MCF 10A (cell line): Measurements from ENCODE around the gene CBX7. TPM values are rescaled to one million over a fixed set of nuclear protein-coding genes. Genes with fewer than 3 reads are reported as not detected.
A peak's percentile ranks its signal among the peaks of the same experiment; 100 is the strongest.

Experiments
- BruUV-seq: library from RNA; stranded (reverse); fragments of 400-500 nt; replicated peaks from 2 replicates; lab custom pipeline; 2021; lab: Mats Ljungman, UMichigan
- CTCF ChIA-PET: fragments of 300-600 bp; sonication (Branson Sonifier 250); formaldehyde crosslinking; extraction: SDS; loops from one replicate; lab custom pipeline; 2021; ENCODE audit warnings: antibody characterized with exemption, inconsistent platforms; lab: Yijun Ruan, JAX
- POLR2A ChIA-PET: fragments of 300-600, 350-650 bp; sonication (Branson Sonifier 250); formaldehyde crosslinking; extraction: SDS; loops from one replicate; lab custom pipeline; 2020; ENCODE audit warnings: antibody characterized with exemption, inconsistent platforms; lab: Yijun Ruan, JAX
- DNase-seq: peaks from one replicate; pipeline ENCODE4 v3.0.0-alpha.2; 2018; ENCODE audit not compliant: unreplicated experiment
- H3K27ac Mint-ChIP-seq: one replicate; pipeline ENCODE4 v1.8.0; 2022; ENCODE audit warnings: mild to moderate bottlenecking, low read depth, mixed read lengths; ENCODE audit not compliant: unreplicated experiment
- H3K27me3 Mint-ChIP-seq: one replicate; pipeline ENCODE4 v1.8.0; 2022; ENCODE audit warnings: mixed read lengths; ENCODE audit not compliant: insufficient read depth, unreplicated experiment
- H3K36me3 Mint-ChIP-seq: one replicate; pipeline ENCODE4 v1.8.0; 2022; ENCODE audit warnings: mild to moderate bottlenecking, moderate library complexity, mixed read lengths; ENCODE audit not compliant: insufficient read depth, unreplicated experiment
- H3K4me1 Mint-ChIP-seq: one replicate; pipeline ENCODE4 v1.8.0; 2022; ENCODE audit warnings: mixed read lengths; ENCODE audit not compliant: insufficient read depth, unreplicated experiment
- H3K4me3 Mint-ChIP-seq: one replicate; pipeline ENCODE4 v1.8.0; 2022; ENCODE audit warnings: mild to moderate bottlenecking, moderate library complexity, mixed read lengths; ENCODE audit not compliant: unreplicated experiment
- H3K9me3 Mint-ChIP-seq: one replicate; pipeline ENCODE4 v1.8.0; 2022; ENCODE audit warnings: mixed read lengths; ENCODE audit not compliant: unreplicated experiment
- intact Hi-C: fragments of 100-400 bp; cut with micrococcal nuclease; formaldehyde crosslinking; loops from 2 replicates; pipeline ENCODE4 v1.14.1; 2022
- total RNA-seq: library from RNA; stranded (reverse); gene quantifications from 2 replicates; pipeline ENCODE4 v1.2.3, GENCODE V29; 2022
- TF ChIP-seq, protein P1 (sequence below): fragments of 200-600 bp; IDR thresholded peaks from one replicate; pipeline ENCODE4 v1.8.0; 2022; ENCODE audit warnings: antibody characterized with exemption, mild to moderate bottlenecking; ENCODE audit not compliant: unreplicated experiment

Gene CBX7
- total RNA-seq, 1 experiment from 2014 or later: 5.3 TPM

DNA sequence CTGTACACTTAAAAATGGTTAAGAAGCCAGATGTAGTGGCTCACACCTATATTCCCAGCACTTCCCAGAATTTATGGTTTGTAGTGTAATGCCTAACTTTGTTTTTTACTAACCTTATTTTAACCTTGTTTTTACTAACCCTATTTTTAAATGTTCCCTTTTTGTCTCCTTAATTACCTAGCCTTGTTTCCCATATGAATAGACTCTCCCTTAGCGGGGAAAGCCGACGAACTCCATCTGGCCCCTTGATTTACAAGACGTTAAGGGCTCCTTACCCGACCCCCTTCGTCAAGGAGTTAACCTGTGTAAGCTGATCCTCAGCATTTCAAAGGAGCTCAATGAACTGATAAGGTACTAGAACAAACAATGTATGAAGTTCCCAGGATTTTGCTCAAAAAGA lies 38.4 kb downstream of the CBX7 start:
- intact Hi-C loops: no loop called here

GRCh38 chr22:39110631-39111561 lies 41.6 kb downstream of the CBX7 start:
- peaks cover 9% of the 10 kb centered on the region for H3K4me1 Mint-ChIP-seq
- no peak overlapping the region for H3K4me3 Mint-ChIP-seq
- CTCF ChIA-PET: no interaction called here
- no peaks in the 10 kb centered on the region for H3K27me3 Mint-ChIP-seq
- BruUV-seq: no TSS peak
- no peaks in the 10 kb centered on the region for H3K36me3 Mint-ChIP-seq
- intact Hi-C loops: no loop called here
- POLR2A ChIA-PET: interaction anchor here (0.7 to 1.4 kb wide), 3 partner anchors 12 to 386 kb away, joined by 3 to 4 read pairs (median 3); partner anchors contain the start of gene APOBEC3H
- H3K9me3 Mint-ChIP-seq: no peaks in the 10 kb centered on the region
- peak; percentile 69 for DNase-seq
- TF ChIP-seq, protein P1, sequence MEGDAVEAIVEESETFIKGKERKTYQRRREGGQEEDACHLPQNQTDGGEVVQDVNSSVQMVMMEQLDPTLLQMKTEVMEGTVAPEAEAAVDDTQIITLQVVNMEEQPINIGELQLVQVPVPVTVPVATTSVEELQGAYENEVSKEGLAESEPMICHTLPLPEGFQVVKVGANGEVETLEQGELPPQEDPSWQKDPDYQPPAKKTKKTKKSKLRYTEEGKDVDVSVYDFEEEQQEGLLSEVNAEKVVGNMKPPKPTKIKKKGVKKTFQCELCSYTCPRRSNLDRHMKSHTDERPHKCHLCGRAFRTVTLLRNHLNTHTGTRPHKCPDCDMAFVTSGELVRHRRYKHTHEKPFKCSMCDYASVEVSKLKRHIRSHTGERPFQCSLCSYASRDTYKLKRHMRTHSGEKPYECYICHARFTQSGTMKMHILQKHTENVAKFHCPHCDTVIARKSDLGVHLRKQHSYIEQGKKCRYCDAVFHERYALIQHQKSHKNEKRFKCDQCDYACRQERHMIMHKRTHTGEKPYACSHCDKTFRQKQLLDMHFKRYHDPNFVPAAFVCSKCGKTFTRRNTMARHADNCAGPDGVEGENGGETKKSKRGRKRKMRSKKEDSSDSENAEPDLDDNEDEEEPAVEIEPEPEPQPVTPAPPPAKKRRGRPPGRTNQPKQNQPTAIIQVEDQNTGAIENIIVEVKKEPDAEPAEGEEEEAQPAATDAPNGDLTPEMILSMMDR: no peak
- no peak overlapping the region for H3K27ac Mint-ChIP-seq

More for the DNA sequence above, 38.4 kb downstream of the CBX7 start:
- Mint-ChIP-seq H3K9me3 (no peaks in the 10 kb centered on the region), H3K36me3 (no peaks in the 10 kb centered on the region), H3K4me1 (peaks cover 9% of the 10 kb centered on the region), H3K27me3 (no peaks in the 10 kb centered on the region), H3K27ac (no peak overlapping the region), H3K4me3 (no peak overlapping the region)
- CTCF ChIA-PET: interaction anchor here (0.7 to 1.5 kb wide), 3 partner anchors 22 to 244 kb away, joined by 3 to 6 read pairs (median 4); no protein-coding TSS in a partner anchor
- no peak for DNase-seq
- TF ChIP-seq, protein P1: no peak
- POLR2A ChIA-PET: interaction anchor here (0.6 to 0.8 kb wide), 2 partner anchors 39 to 963 kb away, joined by 3 read pairs; no protein-coding TSS in a partner anchor
- BruUV-seq: no TSS peak

- intact Hi-C loops: no loop called here
- peaks cover 9% of the 10 kb centered on the region for H3K4me1 Mint-ChIP-seq
- ChIA-PET CTCF (no interaction called here), POLR2A (interaction anchor here (0.7 to 1.0 kb wide), 2 partner anchors 12 to 1113 kb away, joined by 3 to 5 read pairs; partner anchors contain the start of gene APOBEC3H)
- H3K27me3 Mint-ChIP-seq: no peaks in the 10 kb centered on the region
- DNase-seq: no peak
- no peaks in the 10 kb centered on the region for H3K36me3 Mint-ChIP-seq
- TF ChIP-seq, protein P1: no peak
- H3K9me3 Mint-ChIP-seq: no peaks in the 10 kb centered on the region
- no peak overlapping the region for H3K4me3 Mint-ChIP-seq
- H3K27ac Mint-ChIP-seq: no peak overlapping the region
- BruUV-seq: no TSS peak
These were observed 43.1 kb downstream of the CBX7 start for GRCh38 chr22:39109361-39109760.

DNA sequence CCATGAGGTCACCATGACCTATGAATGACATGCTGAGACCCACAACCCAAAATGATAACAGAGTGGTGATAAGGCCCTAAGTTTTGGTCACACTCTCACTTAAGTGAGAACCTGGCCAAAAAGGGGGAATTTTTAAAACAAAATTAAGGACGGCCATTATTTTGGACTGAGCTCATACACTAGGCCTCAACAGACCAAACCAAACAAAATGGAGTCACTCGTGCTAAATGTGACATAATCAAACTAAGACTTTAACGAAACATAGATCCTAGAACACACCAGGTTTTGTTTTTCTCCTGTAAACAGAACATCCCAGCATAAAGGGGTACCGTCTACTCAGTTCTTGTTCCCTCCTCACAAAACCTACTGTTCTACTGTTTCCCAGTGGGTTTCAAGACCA lies 44.0 kb downstream of the CBX7 start:
- Mint-ChIP-seq H3K27me3 (no peaks in the 10 kb centered on the region), H3K4me1 (peaks cover 9% of the 10 kb centered on the region), H3K27ac (no peak overlapping the region), H3K4me3 (no peak overlapping the region), H3K9me3 (no peaks in the 10 kb centered on the region), H3K36me3 (no peaks in the 10 kb centered on the region)
- TF ChIP-seq, protein P1: no peak
- intact Hi-C loops: no loop called here
- ChIA-PET POLR2A (no interaction called here), CTCF (interaction anchor here (0.6 to 1.3 kb wide), 2 partner anchors 93 to 239 kb away, joined by 5 to 8 read pairs; no protein-coding TSS in a partner anchor)
- BruUV-seq: no TSS peak
- no peak for DNase-seq
